ENCODE measurements around the gene KCNMA1.

KCNMA1 gene

DNA sequence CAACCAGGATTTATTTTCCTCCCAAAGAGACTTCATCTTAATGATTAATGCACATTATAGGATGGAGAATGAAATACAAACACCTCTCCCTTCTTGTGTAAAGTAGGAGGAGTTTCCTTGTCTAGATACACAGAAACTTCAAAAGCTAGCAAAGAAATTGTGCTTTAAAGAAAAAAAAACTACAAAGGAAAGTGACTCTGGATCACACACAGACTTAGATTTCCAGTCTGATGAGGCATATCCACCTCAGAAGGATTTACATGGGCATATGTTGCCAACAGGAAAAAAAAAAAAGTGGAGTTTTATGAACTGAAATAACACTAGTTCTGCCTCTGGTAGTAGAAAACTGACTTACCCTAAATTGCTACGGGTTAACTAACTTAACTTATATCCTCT is 449.6 kb downstream of the KCNMA1 start:
- no peaks in the 10 kb centered on the region for H3K36me3 ChIP-seq (ENCODE audit: insufficient read depth, low read length)
- H3K4me3 ChIP-seq (ENCODE audit: low read length): no peak overlapping the region
- no peaks in the 10 kb centered on the region for H3K4me1 ChIP-seq (ENCODE audit: insufficient read depth, low read length)
- peaks cover 3% of the 10 kb centered on the region for H3K27me3 ChIP-seq (ENCODE audit: insufficient read depth, low read length)
- H3K9me3 ChIP-seq (ENCODE audit: low read length): no peaks in the 10 kb centered on the region
- no peak overlapping the region for H2AFZ ChIP-seq (ENCODE audit: low read depth, low read length)

DNA sequence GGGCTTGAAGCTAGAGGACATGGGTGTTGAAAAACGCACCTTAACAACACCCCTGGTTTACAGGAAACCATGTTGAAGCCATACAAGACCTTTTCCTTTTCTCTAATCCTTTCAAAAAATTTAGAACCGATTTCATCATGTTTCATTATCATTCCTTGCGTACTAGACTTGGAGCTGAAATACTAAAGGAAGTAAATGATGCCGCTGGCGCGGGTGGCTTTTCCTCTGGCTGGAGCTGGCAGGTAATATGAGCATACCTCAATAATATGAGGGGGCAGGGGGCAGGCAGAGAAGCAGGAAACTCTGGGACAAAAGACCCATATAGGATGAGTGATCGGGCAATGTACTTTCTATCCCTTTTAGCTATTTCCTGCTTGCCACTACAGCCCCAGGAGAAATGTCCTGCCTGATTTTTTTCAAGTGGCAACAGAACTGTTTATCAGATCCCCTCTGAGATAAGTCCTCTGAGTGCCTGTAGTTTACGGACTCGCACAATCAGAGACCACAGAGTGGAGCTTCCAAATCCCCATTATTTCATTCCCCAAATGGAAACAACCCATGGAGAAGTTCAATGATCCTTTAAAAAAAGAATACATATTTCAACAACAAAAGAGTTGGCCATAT is 450.1 kb downstream of the KCNMA1 start:
- no peaks in the 10 kb centered on the region for H3K9me3 ChIP-seq (ENCODE audit: low read length)
- no peaks in the 10 kb centered on the region for H3K36me3 ChIP-seq (ENCODE audit: insufficient read depth, low read length)
- peaks cover 3% of the 10 kb centered on the region for H3K27me3 ChIP-seq (ENCODE audit: insufficient read depth, low read length)
- H3K4me1 ChIP-seq (ENCODE audit: insufficient read depth, low read length): no peaks in the 10 kb centered on the region
- H3K4me3 ChIP-seq (ENCODE audit: low read length): no peak overlapping the region
- H2AFZ ChIP-seq (ENCODE audit: low read depth, low read length): no peak overlapping the region

DNA sequence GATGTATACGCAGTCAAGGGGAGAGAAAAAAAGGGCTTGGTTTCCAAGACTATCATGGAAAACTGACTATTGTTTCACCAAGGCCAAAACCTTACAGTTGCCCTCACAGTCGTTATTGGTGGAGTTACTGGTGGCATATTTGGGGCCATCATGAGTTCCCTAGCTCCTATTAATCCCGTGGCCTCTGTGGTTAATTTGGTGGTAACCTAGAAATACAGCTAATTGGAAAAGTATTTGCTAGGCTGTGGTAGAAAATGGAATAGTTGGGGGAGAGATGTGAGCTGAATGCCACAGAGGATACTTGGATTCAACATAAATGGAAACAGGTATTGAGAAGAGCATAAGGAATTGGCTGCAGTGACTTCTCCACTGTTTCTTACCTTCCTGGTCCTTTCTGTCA is 450.7 kb downstream of the KCNMA1 start:
- Histone ChIP-seq H3K4me1 (ENCODE audit: insufficient read depth, low read length) (no peaks in the 10 kb centered on the region), H3K27me3 (ENCODE audit: insufficient read depth, low read length) (peaks cover 3% of the 10 kb centered on the region), H3K36me3 (ENCODE audit: insufficient read depth, low read length) (no peaks in the 10 kb centered on the region), H3K9me3 (ENCODE audit: low read length) (no peaks in the 10 kb centered on the region), H2AFZ (ENCODE audit: low read depth, low read length) (no peak overlapping the region), H3K4me3 (ENCODE audit: low read length) (no peak overlapping the region)

DNA sequence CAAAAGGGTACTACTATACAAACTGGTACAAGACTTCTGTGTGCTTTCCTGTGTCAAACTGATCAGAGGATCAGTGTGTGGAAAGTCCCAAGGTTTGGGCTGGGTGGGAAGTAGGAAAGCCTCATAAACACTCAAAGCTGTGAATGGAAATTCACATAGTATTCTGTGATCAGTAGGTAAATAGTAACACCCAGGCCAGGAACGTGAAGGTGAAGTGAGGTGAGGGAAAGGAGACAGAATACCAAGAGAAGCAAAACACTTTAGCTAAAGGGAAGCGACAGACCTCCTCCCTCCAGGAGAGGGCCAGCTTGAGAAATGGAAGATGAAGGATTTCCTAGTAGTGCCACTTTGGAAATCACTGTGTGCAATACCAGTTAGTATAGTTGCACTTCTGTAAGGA is 451.9 kb downstream of the KCNMA1 start:
- H3K4me1 ChIP-seq (ENCODE audit: insufficient read depth, low read length): no peaks in the 10 kb centered on the region
- H3K36me3 ChIP-seq (ENCODE audit: insufficient read depth, low read length): no peaks in the 10 kb centered on the region
- H3K4me3 ChIP-seq (ENCODE audit: low read length): no peak overlapping the region
- no peaks in the 10 kb centered on the region for H3K9me3 ChIP-seq (ENCODE audit: low read length)
- no peak overlapping the region for H2AFZ ChIP-seq (ENCODE audit: low read depth, low read length)
- peaks cover 3% of the 10 kb centered on the region for H3K27me3 ChIP-seq (ENCODE audit: insufficient read depth, low read length)

DNA sequence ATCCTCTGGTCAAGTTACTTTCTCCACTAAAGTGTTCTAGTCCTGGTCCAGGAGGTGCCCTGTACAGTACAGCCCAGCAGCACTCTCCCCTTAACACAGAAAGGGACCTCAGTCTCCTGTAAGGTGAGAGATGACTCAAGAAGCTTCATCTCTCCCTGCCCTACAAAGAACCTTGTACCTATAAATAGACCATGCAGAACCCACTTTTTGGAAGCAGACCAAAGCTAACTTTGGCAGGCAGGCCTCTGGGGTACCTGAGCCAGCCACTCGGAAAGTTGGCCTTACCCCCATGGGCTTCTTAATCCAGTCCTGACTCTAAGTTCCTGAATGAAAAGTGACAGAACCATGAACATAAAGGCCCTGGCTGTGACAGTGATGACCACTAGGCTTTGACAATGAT is 454.8 kb downstream of the KCNMA1 start:
- Histone ChIP-seq H3K4me3 (ENCODE audit: low read length) (no peak overlapping the region), H3K36me3 (ENCODE audit: insufficient read depth, low read length) (no peaks in the 10 kb centered on the region), H3K4me1 (ENCODE audit: insufficient read depth, low read length) (no peaks in the 10 kb centered on the region), H3K27me3 (ENCODE audit: insufficient read depth, low read length) (no peaks in the 10 kb centered on the region), H2AFZ (ENCODE audit: low read depth, low read length) (no peak overlapping the region), H3K9me3 (ENCODE audit: low read length) (no peaks in the 10 kb centered on the region)

DNA sequence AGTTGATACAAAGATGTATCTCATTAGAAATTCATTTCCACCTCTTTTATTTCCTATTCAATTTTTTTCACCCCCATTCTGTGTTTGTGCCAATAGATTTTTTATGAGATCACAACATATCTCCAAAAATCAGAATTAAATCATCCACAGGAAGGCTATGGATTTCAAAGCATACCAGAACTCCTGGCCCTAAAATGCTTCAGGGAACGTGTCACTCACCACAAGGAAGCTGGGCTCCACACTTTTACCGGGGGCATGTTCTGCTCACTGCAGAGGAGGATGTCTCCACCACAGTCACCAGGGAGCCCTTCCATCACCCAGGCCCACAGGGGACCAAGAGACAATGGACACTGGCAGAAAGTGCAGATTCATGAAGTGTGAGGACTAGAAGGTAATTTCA is 456.8 kb downstream of the KCNMA1 start:
- H3K9me3 ChIP-seq (ENCODE audit: low read length): no peaks in the 10 kb centered on the region
- H3K27me3 ChIP-seq (ENCODE audit: insufficient read depth, low read length): no peaks in the 10 kb centered on the region
- no peaks in the 10 kb centered on the region for H3K36me3 ChIP-seq (ENCODE audit: insufficient read depth, low read length)
- H2AFZ ChIP-seq (ENCODE audit: low read depth, low read length): no peak overlapping the region
- no peaks in the 10 kb centered on the region for H3K4me1 ChIP-seq (ENCODE audit: insufficient read depth, low read length)
- H3K4me3 ChIP-seq (ENCODE audit: low read length): no peak overlapping the region

DNA sequence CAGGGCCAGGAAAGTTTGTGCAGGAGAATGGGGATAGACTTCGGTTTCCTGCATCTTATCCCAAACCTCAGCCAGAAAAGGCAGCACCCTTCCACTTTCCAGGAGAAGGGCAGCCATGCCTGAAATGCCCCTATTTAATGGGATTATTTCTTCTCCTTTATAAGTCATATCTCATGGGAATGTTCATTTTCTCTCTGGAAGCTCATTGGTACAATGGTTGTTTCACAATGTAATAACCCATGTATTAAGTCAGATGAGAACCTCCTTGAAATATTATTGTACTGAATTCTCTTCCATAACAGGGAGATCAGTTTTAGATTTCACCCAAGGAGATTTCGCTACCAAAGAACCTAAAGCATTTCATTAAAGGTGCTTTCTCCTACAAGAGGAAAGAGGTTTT is 457.5 kb downstream of the KCNMA1 start:
- H3K27me3 ChIP-seq (ENCODE audit: insufficient read depth, low read length): no peaks in the 10 kb centered on the region
- no peaks in the 10 kb centered on the region for H3K4me1 ChIP-seq (ENCODE audit: insufficient read depth, low read length)
- H3K4me3 ChIP-seq (ENCODE audit: low read length): no peak overlapping the region
- H3K36me3 ChIP-seq (ENCODE audit: insufficient read depth, low read length): no peaks in the 10 kb centered on the region
- H2AFZ ChIP-seq (ENCODE audit: low read depth, low read length): no peak overlapping the region
- H3K9me3 ChIP-seq (ENCODE audit: low read length): no peaks in the 10 kb centered on the region

DNA sequence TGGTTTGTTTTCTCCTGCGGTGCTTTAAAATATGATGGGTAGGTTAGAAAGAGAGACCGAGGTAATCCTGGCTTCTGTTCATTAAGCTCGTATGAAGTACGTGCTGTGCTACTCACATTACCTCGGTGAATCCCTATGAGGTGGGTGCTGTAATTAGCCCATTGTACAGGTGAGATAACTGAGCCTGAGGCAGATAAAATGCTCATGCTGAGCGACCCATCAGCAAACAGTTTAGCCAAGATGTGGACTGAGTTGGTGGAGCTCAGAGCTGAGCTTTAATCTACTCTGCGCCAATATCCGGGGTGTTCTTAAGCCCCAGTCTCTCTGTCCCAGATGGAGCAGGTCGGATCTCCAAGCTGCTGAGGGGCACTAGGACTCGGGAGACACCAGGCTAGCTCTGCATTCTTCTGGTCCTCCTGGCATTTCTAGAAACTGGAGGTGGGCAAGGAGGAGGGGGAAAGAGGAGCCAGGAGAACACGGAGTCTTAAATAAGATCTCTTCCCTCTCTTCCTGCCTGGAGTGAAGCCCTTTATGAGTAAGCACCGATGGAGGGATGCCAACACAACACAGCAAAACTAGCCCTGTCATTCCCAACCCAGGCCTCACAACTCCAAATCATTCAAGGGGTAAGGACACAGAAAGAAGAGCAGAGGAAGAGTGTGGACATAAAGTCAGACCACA is 458.5 kb downstream of the KCNMA1 start:
- no peaks in the 10 kb centered on the region for H3K4me1 ChIP-seq (ENCODE audit: insufficient read depth, low read length)
- no peaks in the 10 kb centered on the region for H3K9me3 ChIP-seq (ENCODE audit: low read length)
- H3K36me3 ChIP-seq (ENCODE audit: insufficient read depth, low read length): no peaks in the 10 kb centered on the region
- no peak overlapping the region for H3K4me3 ChIP-seq (ENCODE audit: low read length)
- no peaks in the 10 kb centered on the region for H3K27me3 ChIP-seq (ENCODE audit: insufficient read depth, low read length)
- H2AFZ ChIP-seq (ENCODE audit: low read depth, low read length): no peak overlapping the region

DNA sequence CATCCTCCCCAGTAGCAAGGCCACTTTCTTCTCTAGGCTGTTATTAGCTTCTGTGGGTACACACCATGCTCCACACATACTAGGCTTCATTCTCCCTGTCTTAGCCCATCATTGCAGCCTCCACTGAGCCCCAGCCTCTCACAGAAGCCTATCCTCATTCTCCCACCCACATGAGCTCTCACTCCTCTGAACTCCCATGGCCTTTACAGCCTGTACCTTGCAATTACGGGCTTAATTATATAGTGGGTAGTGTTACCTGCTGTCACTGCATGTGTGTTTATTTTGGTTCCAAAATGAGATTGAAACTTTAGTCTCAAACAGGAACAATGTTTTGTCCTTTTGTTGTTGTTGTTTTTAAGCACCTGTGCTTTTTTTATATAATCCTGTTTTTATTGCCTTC is 460.0 kb downstream of the KCNMA1 start:
- Histone ChIP-seq H3K27me3 (ENCODE audit: insufficient read depth, low read length) (no peaks in the 10 kb centered on the region), H2AFZ (ENCODE audit: low read depth, low read length) (no peak overlapping the region), H3K9me3 (ENCODE audit: low read length) (no peaks in the 10 kb centered on the region), H3K4me1 (ENCODE audit: insufficient read depth, low read length) (no peaks in the 10 kb centered on the region), H3K4me3 (ENCODE audit: low read length) (no peak overlapping the region), H3K36me3 (ENCODE audit: insufficient read depth, low read length) (no peaks in the 10 kb centered on the region)

DNA sequence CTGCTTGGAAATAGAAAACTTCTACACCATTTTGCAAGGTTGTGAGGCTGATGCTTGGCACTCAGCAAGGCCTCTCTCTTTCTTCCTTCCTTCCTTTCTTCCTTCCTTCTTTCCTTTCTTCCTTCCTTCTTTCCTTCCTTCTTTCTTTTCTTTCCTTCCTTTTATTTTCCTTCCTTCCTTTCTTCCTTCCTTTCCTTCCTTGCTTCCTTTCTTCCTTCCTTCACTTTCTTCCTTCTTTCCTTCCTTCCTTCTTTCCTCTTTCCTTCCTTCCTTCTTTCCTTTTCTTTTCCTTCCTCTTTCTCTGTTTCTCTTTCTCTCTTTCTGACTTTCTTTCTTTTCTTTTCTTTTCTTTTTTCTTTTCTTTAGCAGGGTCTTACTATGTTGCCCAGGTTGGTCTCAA is 460.4 kb downstream of the KCNMA1 start:
- no peaks in the 10 kb centered on the region for H3K4me1 ChIP-seq (ENCODE audit: insufficient read depth, low read length)
- H3K9me3 ChIP-seq (ENCODE audit: low read length): no peaks in the 10 kb centered on the region
- H3K4me3 ChIP-seq (ENCODE audit: low read length): no peak overlapping the region
- no peak overlapping the region for H2AFZ ChIP-seq (ENCODE audit: low read depth, low read length)
- H3K27me3 ChIP-seq (ENCODE audit: insufficient read depth, low read length): no peaks in the 10 kb centered on the region
- no peaks in the 10 kb centered on the region for H3K36me3 ChIP-seq (ENCODE audit: insufficient read depth, low read length)

DNA sequence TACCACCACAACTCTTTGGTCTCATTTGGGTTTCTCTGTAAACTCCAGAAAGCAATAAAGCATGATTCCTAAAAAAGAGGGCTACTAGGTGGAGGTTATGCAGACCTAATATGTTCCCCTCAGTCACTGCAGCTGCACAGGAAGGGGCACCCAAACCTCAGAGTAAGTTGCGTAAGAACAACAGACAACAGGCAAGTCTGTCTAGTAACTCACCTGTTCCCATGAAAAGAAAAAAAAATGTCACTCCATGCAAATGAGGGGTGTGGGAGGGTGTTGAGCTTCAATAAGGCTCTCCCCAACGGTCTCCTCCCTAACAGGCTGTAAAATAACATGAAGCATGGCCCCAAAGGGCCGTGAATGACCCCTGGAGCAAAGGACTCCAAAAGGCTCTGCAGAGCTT is 461.4 kb downstream of the KCNMA1 start:
- no peak overlapping the region for H2AFZ ChIP-seq (ENCODE audit: low read depth, low read length)
- no peaks in the 10 kb centered on the region for H3K9me3 ChIP-seq (ENCODE audit: low read length)
- no peaks in the 10 kb centered on the region for H3K36me3 ChIP-seq (ENCODE audit: insufficient read depth, low read length)
- no peak overlapping the region for H3K4me3 ChIP-seq (ENCODE audit: low read length)
- no peaks in the 10 kb centered on the region for H3K27me3 ChIP-seq (ENCODE audit: insufficient read depth, low read length)
- H3K4me1 ChIP-seq (ENCODE audit: insufficient read depth, low read length): no peaks in the 10 kb centered on the region

DNA sequence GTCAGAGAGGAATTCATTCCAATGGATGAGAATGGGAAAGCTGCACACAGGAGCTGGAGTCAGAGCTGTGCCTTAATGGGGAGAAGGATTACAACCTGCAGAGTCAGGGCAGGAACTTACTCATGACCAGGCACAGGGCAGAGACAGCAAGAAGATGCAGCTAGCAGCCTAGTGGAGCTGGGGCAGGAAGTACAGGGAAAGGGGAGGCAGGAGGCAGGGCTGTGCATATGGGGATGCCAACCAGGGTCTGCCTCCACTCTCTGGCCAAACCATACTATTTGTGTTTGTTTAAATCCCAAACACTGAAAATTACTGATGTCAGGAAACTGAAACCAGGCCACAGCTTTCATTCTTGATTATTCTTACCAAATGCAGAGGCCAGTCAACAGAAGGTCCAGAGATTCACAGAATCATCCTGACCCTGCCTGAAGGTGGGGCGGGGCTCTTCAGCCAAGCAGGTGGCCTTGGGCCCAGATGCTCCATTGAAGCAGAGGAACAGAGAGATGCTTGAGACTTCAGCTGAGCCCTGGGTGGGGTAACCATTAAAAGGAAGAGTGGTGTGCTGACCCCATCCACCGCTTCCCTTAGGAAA is 461.9 kb downstream of the KCNMA1 start:
- no peak overlapping the region for H3K4me3 ChIP-seq (ENCODE audit: low read length)

DNA sequence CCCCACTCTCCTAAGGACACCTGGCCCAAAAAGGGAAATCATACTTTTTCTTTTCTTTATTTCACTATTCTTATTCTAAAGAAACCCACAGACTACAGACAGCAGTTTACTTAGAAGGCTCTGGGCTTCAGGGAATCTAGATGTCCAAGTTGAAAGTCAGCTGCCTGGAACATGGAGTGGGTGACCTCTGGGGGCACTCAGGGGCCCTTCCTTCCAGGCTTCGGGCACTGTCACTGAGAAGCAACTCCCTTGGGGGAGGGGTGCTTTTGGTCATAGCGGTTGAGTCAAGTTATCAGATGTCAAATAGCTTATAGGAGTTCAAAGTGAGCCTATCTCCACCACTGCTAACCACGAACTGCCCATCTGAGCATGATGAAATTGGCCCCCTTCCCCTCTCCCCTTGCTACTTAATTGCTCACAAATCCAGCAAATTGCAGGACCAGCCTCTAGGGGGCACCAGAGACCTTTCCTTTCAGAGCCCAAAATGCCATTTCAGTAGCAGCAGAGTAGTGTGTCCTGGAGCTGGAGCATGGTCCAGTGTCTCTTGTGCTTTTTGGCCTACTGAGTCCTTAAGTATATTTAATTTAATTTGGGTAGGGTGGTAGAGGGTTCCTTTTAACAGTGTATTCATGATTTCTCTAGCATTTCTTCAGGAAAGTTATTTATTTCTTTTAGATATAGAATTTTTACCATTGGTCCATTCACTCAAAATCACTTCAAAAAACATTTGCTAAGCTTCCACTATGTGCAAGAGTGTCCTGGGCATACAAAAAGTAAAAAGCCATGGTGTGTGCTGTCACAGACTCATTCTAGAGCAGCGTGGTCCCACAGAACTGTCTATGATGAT is 463.8 kb downstream of the KCNMA1 start:
- no peaks in the 10 kb centered on the region for H3K4me1 ChIP-seq (ENCODE audit: insufficient read depth, low read length)
- no peak overlapping the region for H2AFZ ChIP-seq (ENCODE audit: low read depth, low read length)
- no peaks in the 10 kb centered on the region for H3K36me3 ChIP-seq (ENCODE audit: insufficient read depth, low read length)
- no peaks in the 10 kb centered on the region for H3K27me3 ChIP-seq (ENCODE audit: insufficient read depth, low read length)
- no peaks in the 10 kb centered on the region for H3K9me3 ChIP-seq (ENCODE audit: low read length)
- H3K4me3 ChIP-seq (ENCODE audit: low read length): no peak overlapping the region

More for the DNA sequence above, 461.9 kb downstream of the KCNMA1 start:
- Histone ChIP-seq H3K36me3 (ENCODE audit: insufficient read depth, low read length) (no peaks in the 10 kb centered on the region), H3K4me1 (ENCODE audit: insufficient read depth, low read length) (no peaks in the 10 kb centered on the region), H3K27me3 (ENCODE audit: insufficient read depth, low read length) (no peaks in the 10 kb centered on the region), H2AFZ (ENCODE audit: low read depth, low read length) (no peak overlapping the region), H3K9me3 (ENCODE audit: low read length) (no peaks in the 10 kb centered on the region)
